ENCODE measurements around the gene RRAGC. TPM values are rescaled to one million over a fixed set of nuclear protein-coding genes. Genes with fewer than 3 reads are reported as not detected.

The RRAGC gene
- total and polyA plus RNA-seq, 12 donors = 7.5 to 28.8 (median 16.0) TPM

DNA sequence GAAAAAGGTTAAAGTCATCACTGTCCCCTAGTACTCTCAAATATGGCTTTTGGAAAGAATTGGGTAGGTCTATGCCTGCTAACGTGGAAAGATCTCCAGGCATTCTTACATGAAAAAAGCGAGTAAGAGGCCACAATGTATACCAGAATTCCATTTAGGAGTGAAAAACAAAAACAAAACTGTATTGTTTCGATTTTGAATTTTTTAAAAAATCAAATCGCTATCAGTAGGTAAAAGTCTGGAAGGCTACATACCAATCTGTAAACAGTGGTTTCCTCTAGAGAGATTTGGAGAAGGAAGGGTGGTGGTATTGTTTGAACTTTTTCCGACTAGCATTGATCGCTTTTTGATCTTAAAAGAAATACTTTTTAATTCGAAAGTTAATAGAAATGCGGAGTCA is 55.9 kb downstream of the RRAGC start:
- Histone ChIP-seq H3K36me3 (replicated peaks in 1 of 2) (no peaks in the 10 kb centered on the region), H3K9me3 (replicated peaks in 1 of 3) (no peaks in the 10 kb centered on the region), H3K4me1 (replicated peaks in 1 of 2) (no peaks in the 10 kb centered on the region), H3K27ac (no peak overlapping the region), H3K27me3 (peaks cover 48% of the 10 kb centered on the region), H3K4me3 (peak overlapping the region in 1 of 4 donors; percentile 39)
- intact Hi-C loops (cut with DNase I) = no loop called here
- WGBS, 4 donors = 14 to 20% (median 15%) methylated on average over 8 of the region's 8 CpGs
- DNase-seq = no peak
- TF ChIP-seq, protein P1, sequence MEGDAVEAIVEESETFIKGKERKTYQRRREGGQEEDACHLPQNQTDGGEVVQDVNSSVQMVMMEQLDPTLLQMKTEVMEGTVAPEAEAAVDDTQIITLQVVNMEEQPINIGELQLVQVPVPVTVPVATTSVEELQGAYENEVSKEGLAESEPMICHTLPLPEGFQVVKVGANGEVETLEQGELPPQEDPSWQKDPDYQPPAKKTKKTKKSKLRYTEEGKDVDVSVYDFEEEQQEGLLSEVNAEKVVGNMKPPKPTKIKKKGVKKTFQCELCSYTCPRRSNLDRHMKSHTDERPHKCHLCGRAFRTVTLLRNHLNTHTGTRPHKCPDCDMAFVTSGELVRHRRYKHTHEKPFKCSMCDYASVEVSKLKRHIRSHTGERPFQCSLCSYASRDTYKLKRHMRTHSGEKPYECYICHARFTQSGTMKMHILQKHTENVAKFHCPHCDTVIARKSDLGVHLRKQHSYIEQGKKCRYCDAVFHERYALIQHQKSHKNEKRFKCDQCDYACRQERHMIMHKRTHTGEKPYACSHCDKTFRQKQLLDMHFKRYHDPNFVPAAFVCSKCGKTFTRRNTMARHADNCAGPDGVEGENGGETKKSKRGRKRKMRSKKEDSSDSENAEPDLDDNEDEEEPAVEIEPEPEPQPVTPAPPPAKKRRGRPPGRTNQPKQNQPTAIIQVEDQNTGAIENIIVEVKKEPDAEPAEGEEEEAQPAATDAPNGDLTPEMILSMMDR (IDR thresholded peaks at IDR 0.05) = no peak
- TF ChIP-seq POLR2A (IDR thresholded peaks at IDR 0.05) = no peak

DNA sequence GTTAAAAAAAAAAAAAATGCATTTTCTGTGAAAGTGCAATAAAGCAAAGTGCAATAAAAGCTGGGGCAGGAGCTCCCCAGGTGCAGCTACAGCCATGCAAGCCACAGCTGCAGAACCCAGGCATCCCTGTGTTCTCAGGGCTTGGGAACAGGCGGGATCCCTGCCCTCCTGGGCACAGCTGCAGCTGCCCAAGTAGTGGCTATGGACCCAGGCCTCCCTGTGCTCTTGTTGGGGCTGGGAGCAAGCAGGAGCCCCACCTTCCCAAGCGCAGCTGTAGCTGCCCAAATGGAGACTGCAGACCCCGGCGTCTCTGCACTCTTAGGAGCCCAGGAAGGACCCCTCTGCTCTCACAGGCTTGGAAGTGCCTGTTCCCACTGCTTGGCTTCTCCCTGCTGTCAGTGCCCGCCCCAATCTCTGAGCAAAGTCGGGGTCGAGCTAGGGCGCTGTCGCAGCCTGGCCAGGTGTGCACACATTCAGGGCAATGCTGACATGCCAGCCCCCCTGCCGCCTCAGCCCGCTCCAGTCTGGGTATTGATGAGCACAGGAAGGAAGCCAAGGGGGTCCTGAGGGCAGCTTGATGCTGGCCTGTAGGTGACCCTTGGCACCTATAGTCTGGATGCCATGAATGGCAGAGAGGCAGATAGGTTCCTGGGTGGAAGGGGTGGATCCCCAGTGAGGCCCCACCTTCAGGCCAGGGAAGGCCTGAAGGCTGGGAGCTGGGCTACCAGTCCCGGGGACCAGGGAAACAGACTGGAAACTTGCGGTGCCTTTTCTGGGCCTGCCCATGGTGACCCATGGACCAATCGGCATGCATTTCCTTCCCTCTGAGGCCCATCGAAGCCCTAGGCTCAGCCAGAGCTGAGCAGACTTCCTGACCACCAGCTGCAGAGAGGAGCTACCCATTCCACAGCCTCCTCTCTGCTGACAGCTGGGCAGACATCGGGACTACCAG is 58.6 kb downstream of the RRAGC start:
- DNase-seq = no peak
- Histone ChIP-seq H3K4me1 (replicated peaks in 1 of 2) (no peaks in the 10 kb centered on the region), H3K9me3 (replicated peaks in 1 of 3) (no peaks in the 10 kb centered on the region), H3K4me3 (no peak overlapping the region), H3K36me3 (replicated peaks in 1 of 2) (no peaks in the 10 kb centered on the region), H3K27me3 (peaks cover 39% of the 10 kb centered on the region), H3K27ac (no peak overlapping the region)
- TF ChIP-seq, protein P1 (IDR thresholded peaks at IDR 0.05) = no peak
- TF ChIP-seq POLR2A (IDR thresholded peaks at IDR 0.05) = no peak
- WGBS, 4 donors = 71 to 90% (median 81%) methylated on average over 5 to 16 of the region's 16 CpGs
- intact Hi-C loops (cut with DNase I) = no loop called here

DNA sequence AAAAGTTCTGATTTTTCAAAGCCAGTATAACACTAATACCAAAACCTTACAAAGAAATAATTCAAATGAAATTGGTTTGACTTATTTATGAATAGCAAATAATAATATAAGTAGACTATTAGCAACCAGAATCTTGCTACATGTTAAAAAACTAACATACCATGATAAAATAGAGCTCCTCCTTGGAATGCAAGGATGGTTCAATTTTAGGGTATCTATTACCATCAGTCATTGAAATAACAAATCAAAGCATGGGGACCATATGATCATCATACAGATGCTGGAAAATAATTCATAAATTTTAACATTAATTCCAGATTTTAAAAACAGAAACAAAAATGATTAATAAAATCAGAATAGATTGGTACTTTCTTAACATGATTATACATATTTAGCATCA is 66.3 kb downstream of the RRAGC start:
- peaks cover 0 to 4% (median 0%) of the 10 kb centered on the region in 3 donors for H3K9me3 ChIP-seq (replicated peaks in 1 of 3)
- no peaks in the 10 kb centered on the region for H3K36me3 ChIP-seq (replicated peaks in 1 of 2)
- intact Hi-C loops (cut with DNase I) = no loop called here
- H3K4me1 ChIP-seq (replicated peaks in 1 of 2) = no peaks in the 10 kb centered on the region
- H3K4me3 ChIP-seq = no peak overlapping the region
- H3K27me3 ChIP-seq = peaks cover 15% of the 10 kb centered on the region
- no peak for DNase-seq
- no peak for TF ChIP-seq POLR2A (IDR thresholded peaks at IDR 0.05)
- TF ChIP-seq, protein P1 (IDR thresholded peaks at IDR 0.05) = no peak
- no peak overlapping the region for H3K27ac ChIP-seq

DNA sequence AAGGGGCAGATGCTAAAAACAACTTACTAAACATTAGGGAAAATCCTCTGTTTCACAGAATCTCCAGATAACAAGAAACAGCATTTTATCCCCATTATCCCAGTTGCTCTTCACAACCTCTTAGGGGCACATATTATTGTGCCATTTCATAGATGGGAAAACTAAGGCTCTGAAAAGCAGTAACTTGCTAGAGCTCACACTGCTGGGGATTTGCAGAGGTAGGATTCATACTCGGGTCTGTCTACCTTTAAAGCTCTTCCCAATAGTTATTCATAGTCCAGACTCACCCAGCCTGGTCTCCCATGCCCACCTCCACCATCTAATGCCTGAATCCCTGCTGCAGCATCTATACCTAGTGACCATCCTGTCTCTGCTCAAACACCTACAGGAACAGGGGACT is 67.7 kb downstream of the RRAGC start:
- Histone ChIP-seq H3K27me3 (peaks cover 25% of the 10 kb centered on the region), H3K4me1 (replicated peaks in 1 of 2) (no peaks in the 10 kb centered on the region), H3K36me3 (replicated peaks in 1 of 2) (no peaks in the 10 kb centered on the region), H3K4me3 (no peak overlapping the region), H3K9me3 (replicated peaks in 1 of 3) (peaks cover 0 to 4% (median 0%) of the 10 kb centered on the region in 3 donors), H3K27ac (no peak overlapping the region)
- 36 to 57% (median 43%) methylated on average over 1 of the region's 1 CpG for WGBS, 4 donors
- DNase-seq = no peak
- intact Hi-C loops (cut with DNase I) = no loop called here
- TF ChIP-seq, protein P1 (IDR thresholded peaks at IDR 0.05) = no peak
- no peak for TF ChIP-seq POLR2A (IDR thresholded peaks at IDR 0.05)

All from adrenal gland (tissue), 12 donors.